HEK293T (cell line): ENCODE results near the gene MMP7.

Source experiments
- CTCF ChIA-PET: fragments of 350-600 bp; formaldehyde crosslinking; extraction: SDS; loops from one replicate; lab custom pipeline; 2021; ENCODE audit warnings: antibody characterized with exemption, inconsistent platforms; lab: Yijun Ruan, JAX
- POLR2A ChIA-PET: fragments of 350-600 bp; formaldehyde crosslinking; extraction: SDS; loops from one replicate; lab custom pipeline; 2020; ENCODE audit warnings: antibody characterized with exemption, inconsistent platforms; lab: Yijun Ruan, JAX
- DNase-seq: peaks from one replicate; pipeline ENCODE4 v3.0.0; 2012; ENCODE audit warnings: mixed read lengths; ENCODE audit errors: extremely low spot score
- ARNT ChIP-seq: fragments of 450-650 bp; IDR thresholded peaks from 2 replicates; pipeline ENCODE4 v1.6.1; 2017; ENCODE audit warnings: mild to moderate bottlenecking
- BHLHE40 ChIP-seq: fragments of 450-650 bp; IDR thresholded peaks from 2 replicates; pipeline ENCODE4 v1.6.1; 2016; ENCODE audit warnings: mild to moderate bottlenecking, moderate library complexity, borderline replicate concordance
- CTBP1 ChIP-seq: fragments of 450-650 bp; IDR thresholded peaks from 2 replicates; pipeline ENCODE4 v1.6.1; 2016; ENCODE audit warnings: borderline replicate concordance
- ELF4 ChIP-seq: fragments of 450-650 bp; IDR thresholded peaks from 2 replicates; pipeline ENCODE4 v1.6.1; 2017; ENCODE audit warnings: antibody characterized with exemption
- FOXA1 ChIP-seq: fragments of 450-650 bp; IDR thresholded peaks from 2 replicates; pipeline ENCODE4 v1.6.1; 2016; ENCODE audit warnings: mild to moderate bottlenecking
- FOXK2 ChIP-seq: fragments of 450-650 bp; IDR thresholded peaks from 2 replicates; pipeline ENCODE4 v1.6.1; 2016; ENCODE audit warnings: mild to moderate bottlenecking
- FOXM1 ChIP-seq: fragments of 450-650 bp; IDR thresholded peaks from 2 replicates; pipeline ENCODE4 v1.6.1; 2017; ENCODE audit warnings: mild to moderate bottlenecking, borderline replicate concordance
- HDGF ChIP-seq: fragments of 450-650 bp; IDR thresholded peaks from 2 replicates; pipeline ENCODE4 v1.6.1; 2017; ENCODE audit warnings: antibody characterized with exemption, borderline replicate concordance
- L3MBTL2 ChIP-seq: fragments of 450-650 bp; conservative IDR thresholded peaks from 2 replicates; pipeline ENCODE4 v1.6.1; 2016; ENCODE audit warnings: mild to moderate bottlenecking
- LEF1 ChIP-seq: fragments of 450-650 bp; IDR thresholded peaks from 2 replicates; pipeline ENCODE4 v1.6.1; 2017; ENCODE audit warnings: mild to moderate bottlenecking, borderline replicate concordance
- NFRKB ChIP-seq: fragments of 450-650 bp; IDR thresholded peaks from 2 replicates; pipeline ENCODE4 v1.6.1; 2016; ENCODE audit warnings: mild to moderate bottlenecking, moderate library complexity
- PKNOX1 ChIP-seq: fragments of 450-650 bp; IDR thresholded peaks from 2 replicates; pipeline ENCODE4 v1.6.1; 2016
- SP1 ChIP-seq: fragments of 450-650 bp; IDR thresholded peaks from 2 replicates; pipeline ENCODE4 v1.6.1; 2017
- SUZ12 ChIP-seq: fragments of 450-650 bp; IDR thresholded peaks from 2 replicates; pipeline ENCODE4 v1.6.1; 2016; ENCODE audit warnings: mild to moderate bottlenecking
- TARDBP ChIP-seq: fragments of 450-650 bp; IDR thresholded peaks from 2 replicates; pipeline ENCODE4 v1.6.1; 2016
- ZNF384 ChIP-seq: fragments of 450-650 bp; IDR thresholded peaks from 2 replicates; pipeline ENCODE4 v1.6.1; 2016

MMP7 gene

GRCh38 chr11:102546923-102547471 is 16.4 kb upstream of the MMP7 start:
- ChIA-PET CTCF (no interaction called here), POLR2A (no interaction called here)
- no peak for DNase-seq
- TF ChIP-seq PKNOX1 (no peak), TARDBP (no peak), ELF4 (no peak), FOXK2 (no peak), HDGF (no peak), L3MBTL2 (no peak)

GRCh38 chr11:102546427-102546826 is 15.9 kb upstream of the MMP7 start:
- TF ChIP-seq SP1, result no peak
- ChIA-PET POLR2A (no interaction called here), CTCF (interaction anchor here (0.9 kb wide), 1 partner anchor 236 kb away, joined by 3 read pairs; no protein-coding TSS in a partner anchor)
- no peak for DNase-seq

DNA sequence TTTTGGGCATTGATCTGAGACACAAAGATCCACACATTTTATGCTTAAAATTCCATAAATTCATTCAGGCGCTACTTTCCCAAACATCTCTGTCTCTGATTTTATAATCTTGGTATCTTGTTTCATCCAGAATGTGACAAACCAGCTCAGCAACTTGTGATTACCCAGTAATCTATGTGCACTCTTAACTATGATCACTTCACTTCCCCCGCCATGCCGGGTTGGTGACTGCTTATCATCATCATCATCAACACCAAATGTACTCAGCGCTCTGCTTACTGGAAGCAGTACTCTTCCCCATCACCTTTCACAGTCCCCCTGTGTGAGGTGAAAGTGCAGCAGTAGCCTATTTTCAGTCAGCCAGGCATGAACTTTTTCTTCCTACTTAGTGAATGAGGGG is 15.2 kb upstream of the MMP7 start:
- CTCF ChIA-PET, result interaction anchor here (0.9 kb wide), 1 partner anchor 235 kb away, joined by 3 read pairs; no protein-coding TSS in a partner anchor
- POLR2A ChIA-PET, result no interaction called here
- TF ChIP-seq L3MBTL2, result no peak
- DNase-seq, result no peak

DNA sequence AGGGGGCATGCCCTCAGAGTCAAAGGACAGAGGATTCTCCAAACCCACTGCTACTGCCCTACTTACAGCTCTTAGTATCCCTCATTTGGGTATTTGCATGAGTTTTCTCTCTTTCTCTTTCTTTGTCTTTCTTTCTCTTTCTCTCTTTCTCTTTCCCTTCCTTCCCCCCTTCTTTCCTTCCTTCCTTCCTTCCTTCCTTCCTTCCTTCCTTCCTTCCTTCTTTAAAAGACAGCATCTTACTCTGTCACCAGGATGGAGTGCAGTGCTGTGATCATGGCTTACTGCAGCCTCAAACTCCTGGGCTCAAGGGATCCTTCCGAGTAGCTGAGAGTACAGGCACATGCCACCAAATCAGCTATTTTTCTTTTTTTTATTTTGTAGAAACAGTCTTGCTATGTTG is 14.0 kb upstream of the MMP7 start:
- CTCF ChIA-PET, result no interaction called here

DNA sequence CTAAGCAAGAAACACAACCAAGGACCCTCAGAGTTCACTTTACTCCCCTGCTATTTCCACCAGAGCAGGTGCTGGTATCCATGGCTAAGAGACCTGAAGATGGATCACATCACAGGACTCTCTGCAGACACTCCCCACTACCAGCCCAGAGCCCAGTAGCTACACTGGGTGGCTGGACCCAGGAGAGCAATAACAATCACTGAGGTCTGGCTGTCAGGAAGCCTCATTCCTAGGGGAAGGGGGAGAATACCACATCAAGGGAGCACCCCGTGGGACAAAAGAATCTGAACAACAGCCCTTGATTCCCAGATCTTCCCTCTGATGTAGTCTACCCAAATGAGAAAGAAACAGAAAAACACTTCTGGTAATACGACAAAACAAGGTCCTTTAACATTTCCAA is 9.0 kb upstream of the MMP7 start:
- DNase-seq, result no peak
- ChIA-PET CTCF (no interaction called here), POLR2A (no interaction called here)
- TF ChIP-seq SUZ12 (no peak), ARNT (no peak), SP1 (no peak), HDGF (no peak), TARDBP (no peak), PKNOX1 (no peak), FOXM1 (no peak), BHLHE40 (no peak), ZNF384 (no peak), LEF1 (no peak)

More for the DNA sequence above, 14.0 kb upstream of the MMP7 start:
- no peak for DNase-seq
- TF ChIP-seq LEF1 (no peak), NFRKB (no peak), ELF4 (no peak), HDGF (no peak), ARNT (no peak), PKNOX1 (no peak), FOXM1 (no peak), SP1 (no peak), FOXK2 (no peak), ZNF384 (no peak), BHLHE40 (no peak), SUZ12 (no peak), FOXA1 (no peak), L3MBTL2 (no peak), TARDBP (no peak), CTBP1 (no peak)
- POLR2A ChIA-PET, result no interaction called here

- POLR2A ChIA-PET, result no interaction called here
- CTCF ChIA-PET, result no interaction called here
- no peak for TF ChIP-seq BHLHE40
- DNase-seq, result no peak
Measured at GRCh38 chr11:102538932-102539331, 8.4 kb upstream of the MMP7 start.

GRCh38 chr11:102534261-102534872 is 3.8 kb upstream of the MMP7 start:
- ChIA-PET POLR2A (no interaction called here), CTCF (no interaction called here)
- DNase-seq, result no peak
- TF ChIP-seq SP1 (no peak), SUZ12 (no peak), FOXM1 (no peak), FOXK2 (no peak), TARDBP (no peak), CTBP1 (no peak), L3MBTL2 (no peak), LEF1 (no peak), ZNF384 (no peak), ELF4 (no peak), HDGF (no peak), PKNOX1 (no peak), NFRKB (no peak), BHLHE40 (no peak), ARNT (no peak), FOXA1 (no peak)
